PFSK-1 (cell line): ENCODE results near the gene CELF4.

Experiments
- FOXP2 ChIP-seq: optimal IDR thresholded peaks from 2 replicates; pipeline ENCODE3; 2011; ENCODE audit warnings: borderline replicate concordance, control low read depth, inconsistent platforms; ENCODE audit not compliant: insufficient read depth; ENCODE audit errors: extremely low read length, extremely low read depth
- POLR2AphosphoS5 ChIP-seq: IDR thresholded peaks from 2 replicates; pipeline ENCODE4 v1.6.1; 2012; ENCODE audit warnings: low read depth, mild to moderate bottlenecking, control low read depth, low read length, moderate library complexity
- SIN3A ChIP-seq: IDR thresholded peaks from 2 replicates; pipeline ENCODE4 v1.6.1; 2012; ENCODE audit warnings: mild to moderate bottlenecking, low read length, moderate library complexity, borderline replicate concordance; ENCODE audit not compliant: insufficient read depth
- TAF1 ChIP-seq: IDR thresholded peaks from 2 replicates; pipeline ENCODE4 v1.6.1; 2012; ENCODE audit warnings: low read length, control low read depth, borderline replicate concordance; ENCODE audit not compliant: insufficient read depth
- TF ChIP-seq, protein P1 (sequence below), 2 experiments: IDR thresholded peaks; 2 replicates each; pipeline versions ENCODE4 v1.6.1 to v1.8.0; 2011 to 2012; ENCODE audit warnings: low read depth in 2 of 2, low read length in 2 of 2, control low read depth in 1 of 2, inconsistent platforms in 1 of 2, mild to moderate bottlenecking in 1 of 2, moderate library complexity in 1 of 2; ENCODE audit not compliant: insufficient read depth in 1 of 2

Gene CELF4

DNA sequence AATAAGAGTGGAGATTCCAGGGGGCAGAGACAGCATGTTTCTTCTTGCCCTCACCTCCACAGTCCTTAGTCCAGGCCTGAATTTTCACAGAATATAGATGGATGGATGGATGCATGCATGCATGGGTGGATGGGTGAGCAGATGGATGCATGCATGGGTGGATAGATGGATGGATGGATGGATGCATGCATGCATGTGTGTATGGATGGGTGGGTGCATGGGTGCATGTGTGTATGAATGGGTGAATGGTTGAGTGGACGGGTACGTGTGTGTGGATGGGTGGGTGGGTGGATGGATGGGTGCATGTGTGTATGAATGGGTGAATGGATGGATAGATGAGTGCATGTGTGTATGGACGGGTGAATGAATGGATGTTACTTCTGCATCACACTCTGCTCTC lies 153.3 kb downstream of the CELF4 start:
- no peak for TF ChIP-seq TAF1

DNA sequence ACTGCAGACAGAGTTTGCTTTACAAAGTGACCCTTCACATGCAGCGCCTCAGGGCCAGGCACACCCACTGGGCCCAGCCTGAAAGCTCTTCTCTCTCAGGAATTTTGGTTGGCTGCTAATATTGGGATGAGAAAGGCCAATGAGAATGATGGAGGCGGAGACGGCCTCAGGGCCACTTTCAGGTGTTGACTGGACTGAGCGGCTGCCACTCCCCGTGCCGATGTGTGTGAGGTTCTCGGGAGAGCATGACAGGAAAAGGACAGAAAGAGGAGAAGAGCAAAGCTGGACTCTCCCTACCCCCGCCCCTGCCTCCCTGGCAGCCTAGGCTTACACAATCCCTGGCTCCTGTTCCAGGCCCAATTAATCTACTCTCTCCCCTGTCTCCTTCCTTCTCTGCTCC lies 155.7 kb downstream of the CELF4 start:
- TF ChIP-seq POLR2AphosphoS5 (no peak), FOXP2 (no peak), SIN3A (no peak)
- TF ChIP-seq, protein P1, sequence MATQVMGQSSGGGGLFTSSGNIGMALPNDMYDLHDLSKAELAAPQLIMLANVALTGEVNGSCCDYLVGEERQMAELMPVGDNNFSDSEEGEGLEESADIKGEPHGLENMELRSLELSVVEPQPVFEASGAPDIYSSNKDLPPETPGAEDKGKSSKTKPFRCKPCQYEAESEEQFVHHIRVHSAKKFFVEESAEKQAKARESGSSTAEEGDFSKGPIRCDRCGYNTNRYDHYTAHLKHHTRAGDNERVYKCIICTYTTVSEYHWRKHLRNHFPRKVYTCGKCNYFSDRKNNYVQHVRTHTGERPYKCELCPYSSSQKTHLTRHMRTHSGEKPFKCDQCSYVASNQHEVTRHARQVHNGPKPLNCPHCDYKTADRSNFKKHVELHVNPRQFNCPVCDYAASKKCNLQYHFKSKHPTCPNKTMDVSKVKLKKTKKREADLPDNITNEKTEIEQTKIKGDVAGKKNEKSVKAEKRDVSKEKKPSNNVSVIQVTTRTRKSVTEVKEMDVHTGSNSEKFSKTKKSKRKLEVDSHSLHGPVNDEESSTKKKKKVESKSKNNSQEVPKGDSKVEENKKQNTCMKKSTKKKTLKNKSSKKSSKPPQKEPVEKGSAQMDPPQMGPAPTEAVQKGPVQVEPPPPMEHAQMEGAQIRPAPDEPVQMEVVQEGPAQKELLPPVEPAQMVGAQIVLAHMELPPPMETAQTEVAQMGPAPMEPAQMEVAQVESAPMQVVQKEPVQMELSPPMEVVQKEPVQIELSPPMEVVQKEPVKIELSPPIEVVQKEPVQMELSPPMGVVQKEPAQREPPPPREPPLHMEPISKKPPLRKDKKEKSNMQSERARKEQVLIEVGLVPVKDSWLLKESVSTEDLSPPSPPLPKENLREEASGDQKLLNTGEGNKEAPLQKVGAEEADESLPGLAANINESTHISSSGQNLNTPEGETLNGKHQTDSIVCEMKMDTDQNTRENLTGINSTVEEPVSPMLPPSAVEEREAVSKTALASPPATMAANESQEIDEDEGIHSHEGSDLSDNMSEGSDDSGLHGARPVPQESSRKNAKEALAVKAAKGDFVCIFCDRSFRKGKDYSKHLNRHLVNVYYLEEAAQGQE (IDR thresholded peaks at IDR 0.05; ENCODE audit: insufficient read depth in 1 of 2, low read depth in 2 of 2, low read length in 2 of 2), result no peak

DNA sequence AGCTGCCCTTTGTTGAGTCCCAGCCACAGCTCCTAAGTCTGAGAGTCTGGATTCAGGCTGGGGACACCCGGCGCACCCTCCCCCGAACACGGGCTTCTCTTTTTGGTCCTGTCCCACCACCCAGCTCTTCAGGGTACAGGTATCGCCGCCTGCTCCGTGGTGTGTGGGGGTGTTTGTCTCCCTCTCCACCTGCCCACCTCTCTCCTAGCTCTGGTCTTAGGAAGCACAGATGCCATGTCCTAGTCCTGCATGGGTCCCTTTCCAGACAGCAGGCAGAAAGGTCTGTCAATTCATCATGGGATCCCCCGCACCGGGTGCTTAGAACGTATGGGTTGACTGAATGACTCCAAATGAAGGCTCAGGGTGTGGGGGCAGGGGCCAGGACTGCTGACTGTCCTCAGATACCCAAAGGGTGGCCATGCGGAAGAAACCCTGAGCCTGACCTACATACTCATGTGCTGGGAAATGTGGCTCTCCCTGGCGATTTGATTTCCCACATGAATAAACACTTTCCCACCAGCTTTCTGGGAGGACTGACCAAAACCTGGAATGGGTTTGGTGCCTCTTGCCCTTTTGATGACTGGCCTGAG lies 156.8 kb downstream of the CELF4 start:
- TF ChIP-seq TAF1 (no peak), POLR2AphosphoS5 (no peak), FOXP2 (no peak)
- TF ChIP-seq, protein P1 (IDR thresholded peaks at IDR 0.05; ENCODE audit: insufficient read depth in 1 of 2, low read depth in 2 of 2, low read length in 2 of 2), result no peak

DNA sequence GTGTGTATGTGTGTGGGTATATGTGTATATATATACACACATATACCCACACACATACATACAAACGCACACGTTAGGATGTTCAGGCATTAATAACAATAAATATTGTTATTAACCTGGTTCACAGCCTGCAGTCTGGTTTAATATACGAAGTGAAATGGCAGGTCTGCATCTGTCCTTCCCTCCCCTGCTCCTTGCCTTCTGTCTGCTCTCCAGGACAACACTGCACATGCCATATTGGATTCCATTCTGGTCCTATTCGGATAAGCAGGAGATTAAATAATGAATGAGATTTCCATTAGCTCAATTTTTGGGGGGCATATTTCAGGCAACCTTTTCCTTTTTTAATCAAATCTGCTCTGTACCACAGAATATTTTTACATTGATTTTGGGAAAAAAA lies 158.0 kb downstream of the CELF4 start:
- TF ChIP-seq POLR2AphosphoS5 (no peak), TAF1 (no peak), FOXP2 (no peak), SIN3A (no peak)
- TF ChIP-seq, protein P1 (IDR thresholded peaks at IDR 0.05; ENCODE audit: insufficient read depth in 1 of 2, low read depth in 2 of 2, low read length in 2 of 2), result no peak

DNA sequence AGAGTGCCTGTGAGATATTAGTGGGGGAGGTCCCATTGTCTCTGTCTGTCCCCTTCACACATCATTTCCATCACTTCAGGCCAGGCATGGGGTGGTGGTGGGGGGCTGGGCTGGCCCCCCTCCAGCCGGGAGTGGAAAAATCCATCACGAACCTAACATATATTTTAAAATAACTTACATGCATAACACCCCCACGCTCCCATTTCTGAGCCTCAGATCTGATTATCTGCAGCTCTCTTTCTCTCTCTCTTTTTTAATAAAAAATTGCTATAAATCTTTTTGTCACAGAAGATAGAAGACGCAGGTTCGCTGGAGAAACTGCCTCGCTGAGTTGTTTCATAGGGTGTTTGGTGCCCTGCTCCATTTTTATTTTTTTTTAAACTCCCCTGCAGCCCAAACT lies 159.8 kb downstream of the CELF4 start:
- no peak for TF ChIP-seq TAF1
- TF ChIP-seq POLR2AphosphoS5, result no peak
- TF ChIP-seq, protein P1 (IDR thresholded peaks at IDR 0.05; ENCODE audit: insufficient read depth in 1 of 2, low read depth in 2 of 2, low read length in 2 of 2), result no peak
- no peak for TF ChIP-seq SIN3A
- TF ChIP-seq FOXP2, result no peak
